GM12891 (cell line): Measurements from ENCODE around the gene GMDS.

Experiments used
- POLR2A ChIP-seq: IDR thresholded peaks from 2 replicates; pipeline ENCODE4 v1.6.1; 2011; ENCODE audit warnings: low read depth, low read length, control low read depth
- POLR2AphosphoS5 ChIP-seq: IDR thresholded peaks from 2 replicates; pipeline ENCODE4 v1.6.1; 2011; ENCODE audit warnings: low read depth, low read length, control low read depth
- POU2F2 ChIP-seq: IDR thresholded peaks from 2 replicates; pipeline ENCODE4 v1.6.1; 2011; ENCODE audit warnings: low read depth, mild to moderate bottlenecking, control low read depth, low read length, moderate library complexity
- SPI1 ChIP-seq: IDR thresholded peaks from 2 replicates; pipeline ENCODE4 v1.6.1; 2011; ENCODE audit warnings: low read depth, low read length, control low read depth
- TAF1 ChIP-seq: IDR thresholded peaks from 2 replicates; pipeline ENCODE4 v1.6.1; 2011; ENCODE audit warnings: low read depth, low read length, control low read depth

DNA sequence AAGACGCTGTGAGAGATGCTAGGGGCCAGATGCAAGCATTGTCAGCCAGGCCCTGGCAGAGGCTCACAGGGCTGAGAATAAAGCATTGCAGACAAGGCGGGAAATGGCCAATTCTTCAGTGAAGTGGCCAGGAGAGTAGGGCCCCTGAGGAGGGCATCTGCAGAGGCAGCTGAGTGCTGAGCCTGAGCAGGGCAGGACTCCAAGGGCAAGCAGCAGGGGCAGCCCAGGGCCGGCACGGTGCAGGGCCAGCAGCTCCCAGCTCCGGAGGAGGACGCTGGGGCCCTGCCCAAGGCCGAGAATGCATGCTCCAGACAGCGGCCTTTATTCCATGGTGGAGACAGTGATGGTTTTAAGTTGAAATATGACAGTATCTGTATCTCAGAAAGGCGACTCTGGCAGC lies 330.2 kb downstream of the GMDS start:
- no peak for TF ChIP-seq POLR2A
- TF ChIP-seq POU2F2: no peak
- no peak for TF ChIP-seq POLR2AphosphoS5
- TF ChIP-seq TAF1: no peak
- no peak for TF ChIP-seq SPI1
